H9 (cell line): ENCODE measurements around the gene STXBP6. TPM values are rescaled to one million over a fixed set of nuclear protein-coding genes. Genes with fewer than 3 reads are reported as not detected.

Source experiments
- DNase-seq: peaks from one replicate; pipeline ENCODE4 v3.0.0-alpha.2; 2017
- H2AFZ ChIP-seq: one replicate; pipeline ENCODE4 v1.6.1; 2013; ENCODE audit warnings: mild to moderate bottlenecking, low read length, control low read depth, moderate library complexity
- H2AK5ac ChIP-seq: 2 replicates; pipeline ENCODE4 v1.6.1; 2013; ENCODE audit warnings: low read length, control low read depth, mixed read lengths; ENCODE audit not compliant: insufficient read length
- H2BK120ac ChIP-seq: one replicate; pipeline ENCODE4 v1.6.1; 2013; ENCODE audit warnings: low read depth, mild to moderate bottlenecking, low read length, control low read depth, inconsistent platforms; ENCODE audit not compliant: poor library complexity, severe bottlenecking
- H2BK12ac ChIP-seq: 2 replicates; pipeline ENCODE4 v1.6.1; 2013; ENCODE audit warnings: low read length, control low read depth, mixed read lengths, low read depth; ENCODE audit not compliant: insufficient read length
- H2BK15ac ChIP-seq: 2 replicates; pipeline ENCODE4 v1.6.1; 2013; ENCODE audit warnings: low read depth, low read length, control low read depth
- H2BK20ac ChIP-seq: one replicate; pipeline ENCODE4 v1.6.1; 2013; ENCODE audit warnings: low read depth, mild to moderate bottlenecking, low read length, control low read depth, inconsistent platforms; ENCODE audit not compliant: poor library complexity, severe bottlenecking
- H2BK5ac ChIP-seq: 2 replicates; pipeline ENCODE4 v1.6.1; 2013; ENCODE audit warnings: low read length, control low read depth, mixed read lengths; ENCODE audit not compliant: insufficient read length
- H3K14ac ChIP-seq: 2 replicates; pipeline ENCODE4 v1.6.1; 2013; ENCODE audit warnings: low read length, control low read depth; ENCODE audit not compliant: insufficient read depth
- H3K18ac ChIP-seq: 2 replicates; pipeline ENCODE4 v1.6.1; 2013; ENCODE audit warnings: low read depth, mild to moderate bottlenecking, mixed read lengths, low read length, control low read depth; ENCODE audit not compliant: insufficient read length
- H3K23ac ChIP-seq: 2 replicates; pipeline ENCODE4 v1.6.1; 2013; ENCODE audit warnings: low read length, control low read depth, mixed read lengths, low read depth; ENCODE audit not compliant: insufficient read length
- H3K23me2 ChIP-seq: 2 replicates; pipeline ENCODE4 v1.6.1; 2013; ENCODE audit warnings: low read depth, mild to moderate bottlenecking, mixed read lengths, low read length, control low read depth; ENCODE audit not compliant: insufficient read length, poor library complexity, severe bottlenecking
- H3K27ac ChIP-seq: 2 replicates; pipeline ENCODE4 v1.5.1; 2013; ENCODE audit warnings: low read length, control low read depth, mixed read lengths, low read depth; ENCODE audit not compliant: insufficient read length
- H3K27me3 ChIP-seq: 2 replicates; pipeline ENCODE4 v1.6.1; 2013; ENCODE audit warnings: low read length, control low read depth, inconsistent platforms; ENCODE audit not compliant: insufficient read depth
- H3K4ac ChIP-seq: 2 replicates; pipeline ENCODE4 v1.6.1; 2013; ENCODE audit warnings: low read depth, mild to moderate bottlenecking, control low read depth, inconsistent platforms, low read length, moderate library complexity
- H3K4me1 ChIP-seq: 2 replicates; pipeline ENCODE4 v1.6.1; 2013; ENCODE audit warnings: low read length, control low read depth, inconsistent platforms; ENCODE audit not compliant: insufficient read depth
- H3K4me2 ChIP-seq: 2 replicates; pipeline ENCODE4 v1.6.1; 2013; ENCODE audit warnings: low read length, control low read depth, mixed read lengths; ENCODE audit not compliant: insufficient read length, insufficient read depth
- H3K56ac ChIP-seq: 2 replicates; pipeline ENCODE4 v1.6.1; 2013; ENCODE audit warnings: low read depth, mild to moderate bottlenecking, mixed read lengths, low read length, control low read depth; ENCODE audit not compliant: insufficient read length
- H3K79me1 ChIP-seq: 2 replicates; pipeline ENCODE4 v1.6.1; 2013; ENCODE audit warnings: low read depth, mild to moderate bottlenecking, moderate library complexity, low read length, control low read depth, inconsistent platforms; ENCODE audit not compliant: insufficient read depth, poor library complexity, severe bottlenecking
- H3K79me2 ChIP-seq: 2 replicates; pipeline ENCODE4 v1.6.1; 2013; ENCODE audit warnings: low read length, control low read depth, inconsistent platforms; ENCODE audit not compliant: insufficient read depth
- H3K9ac ChIP-seq: 2 replicates; pipeline ENCODE4 v1.6.1; 2013; ENCODE audit warnings: low read length, control low read depth, mixed read lengths; ENCODE audit not compliant: insufficient read length; ENCODE audit errors: extremely low read depth
- H3K9me3 ChIP-seq: one replicate; pipeline ENCODE4 v1.6.1; 2013; ENCODE audit warnings: low read depth, low read length, inconsistent platforms; ENCODE audit not compliant: control insufficient read depth
- H3T11ph ChIP-seq: one replicate; pipeline ENCODE4 v1.6.1; 2013; ENCODE audit warnings: mild to moderate bottlenecking, low read length, control low read depth, inconsistent platforms
- H4K20me1 ChIP-seq: one replicate; pipeline ENCODE4 v1.6.1; 2013; ENCODE audit not compliant: control insufficient read depth, insufficient read length, insufficient read depth
- H4K5ac ChIP-seq: 2 replicates; pipeline ENCODE4 v1.6.1; 2013; ENCODE audit warnings: low read depth, mild to moderate bottlenecking, mixed read lengths, low read length, control low read depth; ENCODE audit not compliant: insufficient read length
- H4K8ac ChIP-seq: replicated peaks from 2 replicates; pipeline ENCODE4 v1.6.1; 2013; ENCODE audit warnings: low read length, control low read depth, mixed read lengths, low read depth; ENCODE audit not compliant: insufficient read length
- H4K91ac ChIP-seq: 2 replicates; pipeline ENCODE4 v1.6.1; 2013; ENCODE audit warnings: low read depth, mild to moderate bottlenecking, moderate library complexity, mixed read lengths, low read length, control low read depth; ENCODE audit not compliant: insufficient read length
- H3K27ac Mint-ChIP-seq, 3 experiments: 2 replicates in 2 of 3; 3 replicates in 1 of 3; pipeline ENCODE4 v1.8.0; 2020 to 2021; ENCODE audit warnings: mixed read lengths in 3 of 3, mild to moderate bottlenecking in 1 of 3, moderate library complexity in 1 of 3
- H3K27me3 Mint-ChIP-seq: 2 replicates; pipeline ENCODE4 v1.8.0; 2021; ENCODE audit warnings: low read depth, mild to moderate bottlenecking, moderate library complexity, mixed read lengths
- H3K36me3 Mint-ChIP-seq, 3 experiments: 2 replicates in 2 of 3; 3 replicates in 1 of 3; pipeline ENCODE4 v1.8.0; 2020 to 2021; ENCODE audit warnings: low read depth in 3 of 3, mixed read lengths in 3 of 3; ENCODE audit not compliant: insufficient read depth in 1 of 3
- H3K4me1 Mint-ChIP-seq, 2 experiments: 2 replicates each; pipeline ENCODE4 v1.8.0; 2020; ENCODE audit warnings: mixed read lengths in 2 of 2
- H3K4me3 Mint-ChIP-seq, 2 experiments: 2 replicates in 1 of 2; 3 replicates in 1 of 2; pipeline ENCODE4 v1.8.0; 2020 to 2021; ENCODE audit warnings: mild to moderate bottlenecking in 2 of 2, mixed read lengths in 2 of 2, moderate library complexity in 1 of 2
- H3K9me3 Mint-ChIP-seq, 2 experiments: 2 replicates in 1 of 2; 3 replicates in 1 of 2; pipeline ENCODE4 v1.8.0; 2020; ENCODE audit warnings: mild to moderate bottlenecking in 2 of 2, mixed read lengths in 2 of 2, moderate library complexity in 1 of 2
- CTCF ChIP-seq: fragments of 200-600 bp; sonication (generic); conservative IDR thresholded peaks from 3 replicates; pipeline ENCODE4 v1.8.0; 2021; ENCODE audit warnings: antibody characterized with exemption, mild to moderate bottlenecking
- WGBS: extraction: QIAGEN DNeasy Blood & Tissue Kit; methylation state at CpG from one replicate; pipeline ENCODE4 v1.1.7; 2013; ENCODE audit warnings: missing lambda C conversion rate, low lambda C conversion rate, mixed read lengths; ENCODE audit not compliant: insufficient read length; ENCODE audit errors: extremely low coverage; 5-methylcytosine and 5-hydroxymethylcytosine counted together
- total RNA-seq: library from RNA; stranded (reverse); gene quantifications from 2 replicates; pipeline ENCODE4 v1.2.1, GENCODE V29; 2021

The STXBP6 gene
- total RNA-seq, 1 experiment from 2014 or later: 3.6 TPM

DNA sequence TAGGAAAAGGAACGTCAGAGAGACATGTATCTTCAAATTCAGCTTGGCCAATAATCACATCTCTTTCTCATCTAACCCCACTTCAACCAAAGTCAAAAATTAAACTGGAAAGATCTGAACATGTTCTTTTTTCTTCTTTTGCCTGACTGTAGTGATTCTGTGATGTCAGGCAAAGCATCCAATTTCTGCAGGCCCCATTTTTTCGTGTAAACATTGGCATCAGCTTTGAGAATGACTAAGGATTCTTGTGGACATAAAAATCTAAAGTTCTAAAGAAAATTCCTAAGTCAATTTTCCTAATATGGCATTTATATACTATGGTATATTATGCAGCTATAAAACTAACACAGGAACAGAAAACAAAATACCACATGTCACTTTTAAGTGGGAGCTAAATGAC, 89.1 kb downstream of the STXBP6 start:
- H3K27me3 Mint-ChIP-seq: no peaks in the 10 kb centered on the region
- H2BK120ac ChIP-seq: no peak overlapping the region

More for the DNA sequence above, 89.1 kb downstream of the STXBP6 start:
- Histone ChIP-seq H3K23me2 (no peaks in the 10 kb centered on the region), H3T11ph (no peak overlapping the region), H2BK5ac (no peak overlapping the region), H3K79me2 (no peaks in the 10 kb centered on the region), H2AFZ (no peak overlapping the region), H3K56ac (no peak overlapping the region), H2BK12ac (no peak overlapping the region), H4K8ac (no peak overlapping the region), H3K23ac (no peak overlapping the region), H4K5ac (no peak overlapping the region), H3K27ac (no peak overlapping the region), H4K91ac (no peak overlapping the region), H3K9me3 (no peaks in the 10 kb centered on the region), H4K20me1 (no peaks in the 10 kb centered on the region), H2BK20ac (no peak overlapping the region), H3K4ac (no peak overlapping the region), H2AK5ac (no peak overlapping the region), H3K27me3 (no peaks in the 10 kb centered on the region), H3K4me1 (no peaks in the 10 kb centered on the region; the same call in 1 of the 2 replicates), H3K79me1 (no peaks in the 10 kb centered on the region), H3K9ac (no peak overlapping the region), H3K14ac (no peak overlapping the region), H3K18ac (no peak overlapping the region), H2BK15ac (no peak overlapping the region), H3K4me2 (no peak overlapping the region)
- TF ChIP-seq CTCF: no peak
- DNase-seq: no peak
- H3K4me3 Mint-ChIP-seq: no peak overlapping the region
- no peaks in the 10 kb centered on the region for H3K9me3 Mint-ChIP-seq
- no peak overlapping the region for H3K27ac Mint-ChIP-seq
- WGBS: no CpG with 5 or more reads among the region's 2 CpGs
- no peaks in the 10 kb centered on the region for H3K36me3 Mint-ChIP-seq
- peaks cover 31 to 32% of the 10 kb centered on the region in 2 experiments for H3K4me1 Mint-ChIP-seq
